HepG2 (cell line): ENCODE results near the gene NOTCH3. TPM values are rescaled to one million over a fixed set of nuclear protein-coding genes. Genes with fewer than 3 reads are reported as not detected.

Experiments used
- ARNT ChIP-seq: fragments of 450-650 bp; IDR thresholded peaks from 2 replicates; pipeline ENCODE4 v1.6.1; 2017
- ARNT2 ChIP-seq: sonication (generic); formaldehyde crosslinking; IDR thresholded peaks from 2 replicates; pipeline ENCODE4 v1.8.0; 2022; ENCODE audit warnings: mild to moderate bottlenecking, low read depth, missing genetic modification reagents, moderate library complexity
- ASH2L ChIP-seq: fragments of 300-600, 200-600 bp; sonication (generic); IDR thresholded peaks from 2 replicates; pipeline ENCODE4 v1.7.0; 2017; ENCODE audit warnings: low read depth, mild to moderate bottlenecking, moderate library complexity, mixed read lengths, low read length; ENCODE audit not compliant: insufficient read length
- CC2D1A ChIP-seq: sonication (generic); formaldehyde crosslinking; IDR thresholded peaks from 2 replicates; pipeline ENCODE4 v1.8.1; 2023; ENCODE audit warnings: mild to moderate bottlenecking, missing genetic modification reagents
- FOSL2 ChIP-seq: sonication (generic); formaldehyde crosslinking; IDR thresholded peaks from 2 replicates; pipeline ENCODE4 v1.4.0; 2020; ENCODE audit warnings: missing genetic modification reagents
- FOXA1 ChIP-seq, 2 experiments: fragments of 450-650 bp in 1 of 2; sonication (generic) in 1 of 2; formaldehyde crosslinking in 1 of 2; IDR thresholded peaks; 2 replicates each; pipeline versions ENCODE4 v1.4.0 to v1.6.1; 2016 to 2020; ENCODE audit warnings: missing genetic modification reagents in 1 of 2
- NFAT5 ChIP-seq: sonication (generic); formaldehyde crosslinking; IDR thresholded peaks from 2 replicates; pipeline ENCODE4 v1.4.0; 2020; ENCODE audit warnings: missing genetic modification reagents
- TBP ChIP-seq: sonication (generic); formaldehyde crosslinking; IDR thresholded peaks from 2 replicates; pipeline ENCODE4 v1.5.0; 2020; ENCODE audit warnings: missing genetic modification reagents
- YEATS2 ChIP-seq: sonication (generic); formaldehyde crosslinking; IDR thresholded peaks from 2 replicates; pipeline ENCODE4 v1.4.0; 2020; ENCODE audit warnings: missing genetic modification reagents, borderline replicate concordance
- YEATS4 ChIP-seq: sonication (generic); formaldehyde crosslinking; IDR thresholded peaks from 2 replicates; pipeline ENCODE4 v1.4.0; 2020; ENCODE audit warnings: missing genetic modification reagents, borderline replicate concordance
- ZBTB46 ChIP-seq: sonication (generic); formaldehyde crosslinking; IDR thresholded peaks from 2 replicates; pipeline ENCODE4 v1.4.0; 2020; ENCODE audit warnings: mild to moderate bottlenecking, missing genetic modification reagents, borderline replicate concordance
- ZNF138 ChIP-seq: sonication (generic); formaldehyde crosslinking; IDR thresholded peaks from 2 replicates; pipeline ENCODE4 v1.5.0; 2020; ENCODE audit warnings: mild to moderate bottlenecking, low read depth, missing genetic modification reagents
- ZNF230 ChIP-seq: sonication (generic); formaldehyde crosslinking; IDR thresholded peaks from 2 replicates; pipeline ENCODE4 v1.4.0; 2020; ENCODE audit warnings: mild to moderate bottlenecking, missing genetic modification reagents
- ZNF333 ChIP-seq: sonication (generic); formaldehyde crosslinking; IDR thresholded peaks from 2 replicates; pipeline ENCODE4 v1.4.0; 2020; ENCODE audit warnings: mild to moderate bottlenecking, missing genetic modification reagents, borderline replicate concordance
- ZNF609 ChIP-seq: sonication (generic); formaldehyde crosslinking; IDR thresholded peaks from 2 replicates; pipeline ENCODE4 v1.4.0; 2020; ENCODE audit warnings: mild to moderate bottlenecking, missing genetic modification reagents, borderline replicate concordance
- polyA plus RNA-seq, 8 experiments: library from polyadenylated mRNA; depleted of rRNA in 3 of 8; stranded (reverse) in 7 of 8; unstranded in 1 of 8; fragments of >200 nt; fragmentation: Illumina TruSeq in 4 of 8; extraction: Trizol in 4 of 8; gene quantifications; 2 replicates each; pipeline versions ENCODE4 v1.2.1 to v1.2.3, GENCODE V29; 2011 to 2016; ENCODE audit warnings: low read depth in 4 of 8, missing spikeins in 1 of 8, mixed read lengths in 1 of 8; ENCODE audit not compliant: insufficient read depth in 1 of 8
- total RNA-seq, 5 experiments: library from RNA; depleted of rRNA; stranded (reverse); fragments of >200 nt; fragmentation: Illumina TruSeq; extraction: Trizol; gene quantifications; 2 replicates each; pipeline ENCODE4 v1.2.3, GENCODE V29; 2016; ENCODE audit warnings: low read depth in 1 of 5

NOTCH3 gene
- total and polyA plus RNA-seq, 2 of the 13 experiments (the other 11 are each of a cell fraction or from before 2014, with no cell fraction given) = 0.09 to 0.28 TPM

DNA sequence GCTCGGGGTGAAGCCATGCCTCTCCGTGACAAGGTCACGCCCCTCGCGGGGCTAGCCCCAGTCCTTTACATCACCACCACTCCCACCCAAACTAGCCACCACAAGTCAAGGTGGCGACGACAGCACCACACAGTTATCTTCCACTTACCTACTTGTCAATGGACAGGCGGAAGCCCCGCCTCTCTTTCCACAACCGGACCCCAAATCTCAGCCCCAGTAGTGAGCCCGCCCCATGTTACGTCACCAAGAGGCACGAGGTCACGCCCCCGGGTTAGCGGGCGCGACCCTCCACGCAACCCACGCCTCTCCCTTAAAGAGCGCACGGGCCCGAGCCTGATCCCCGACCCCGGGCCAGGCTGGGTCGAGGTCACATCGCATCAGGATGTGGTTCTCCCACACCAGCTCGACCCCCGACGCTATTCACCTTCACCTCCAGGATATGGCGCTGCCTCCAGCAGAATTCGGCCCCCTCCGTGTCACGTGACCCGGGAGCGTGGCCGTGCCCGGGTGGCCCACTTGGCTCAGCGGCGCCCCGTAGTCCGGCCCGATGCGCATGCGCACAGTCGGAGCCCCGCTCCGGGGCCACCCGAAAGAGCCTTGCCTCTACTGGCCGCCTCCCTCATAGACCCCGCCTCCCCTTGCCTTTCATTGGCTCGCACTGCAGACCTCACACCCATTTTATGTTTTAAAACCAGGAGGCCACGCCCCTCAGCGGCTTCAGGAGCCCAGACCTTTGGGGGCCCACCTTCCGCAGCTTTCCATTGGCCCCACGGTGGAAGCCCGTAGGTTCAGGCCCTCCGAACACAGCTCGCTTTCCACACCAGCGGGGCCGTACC, 75.3 kb downstream of the NOTCH3 start (continued):
- TF ChIP-seq NFAT5 = 0 out of 2 replicates have a peak, but pooled peaks have one; percentile 27
- TF ChIP-seq YEATS4 (CRISPR knock-in tag) = peak; percentile 98
- TF ChIP-seq TBP = 0 out of 2 replicates have a peak, but pooled peaks have one; percentile 15
- peak; percentile 84; the same call in 1 of the 2 replicates for TF ChIP-seq ZNF333 (CRISPR knock-in tag)
- no peak for TF ChIP-seq ZNF609
- TF ChIP-seq CC2D1A (CRISPR knock-in tag) = no peak
- TF ChIP-seq ASH2L = peak; percentile 71
- TF ChIP-seq FOXA1 (IDR thresholded peaks at IDR 0.05) = no peak
- no peak for TF ChIP-seq FOXA1 (CRISPR knock-in tag; IDR thresholded peaks at IDR 0.05)
- no peak for TF ChIP-seq ZNF138 (CRISPR knock-in tag)
- TF ChIP-seq ZNF230 (CRISPR knock-in tag) = no peak
- TF ChIP-seq ARNT = no peak
- TF ChIP-seq YEATS2 = peak; percentile 80; the same call in 1 of the 2 replicates
- TF ChIP-seq ARNT2 (CRISPR knock-in tag) = peak; percentile 65
- TF ChIP-seq FOSL2 (CRISPR knock-in tag) = peak; percentile 32; the same call in 1 of the 2 replicates
- TF ChIP-seq ZBTB46 (CRISPR knock-in tag) = no peak
